Measurements from ENCODE around the gene MDP1.

MDP1 gene

GRCh38 chr14:24238123-24238522, 22.3 kb upstream of the MDP1 start:
- Histone ChIP-seq H2AFZ (ENCODE audit: low read length) (no peak overlapping the region), H3K36me3 (ENCODE audit: insufficient read depth, low read length) (peaks cover 49% of the 10 kb centered on the region; the same call in 1 of the 2 replicates), H3K27me3 (ENCODE audit: insufficient read depth, low read length, poor library complexity, severe bottlenecking) (no peaks in the 10 kb centered on the region), H3K4me3 (ENCODE audit: low read length, poor library complexity, severe bottlenecking) (no peak overlapping the region), H4K20me1 (ENCODE audit: insufficient read depth, low read length, poor library complexity, severe bottlenecking) (peaks cover 20% of the 10 kb centered on the region), H3K79me2 (ENCODE audit: insufficient read depth, low read length) (peaks cover 71% of the 10 kb centered on the region), H3F3A (ENCODE audit: low read depth) (0 out of 2 replicates have a peak, but pooled peaks cover 3% of the 10 kb centered on the region), H3K4me2 (ENCODE audit: low read depth, low read length, poor library complexity, severe bottlenecking) (no peak overlapping the region), H3K9ac (ENCODE audit: low read depth, low read length, poor library complexity, severe bottlenecking) (no peak overlapping the region), H3K9me2 (replicated peaks; ENCODE audit: low read depth, low read length) (no peaks in the 10 kb centered on the region), H3K4me1 (ENCODE audit: insufficient read depth, low read length, poor library complexity, severe bottlenecking) (peaks cover 59% of the 10 kb centered on the region), H3K9me3 (ENCODE audit: insufficient read depth, low read depth, low read length) (no peaks in the 10 kb centered on the region)
- TF ChIP-seq EZH2phosphoT487 (IDR thresholded peaks at IDR 0.05; ENCODE audit: borderline replicate concordance) (no peak), CTCF (conservative IDR thresholded peaks at IDR 0.05; ENCODE audit: low read length) (no peak)

DNA sequence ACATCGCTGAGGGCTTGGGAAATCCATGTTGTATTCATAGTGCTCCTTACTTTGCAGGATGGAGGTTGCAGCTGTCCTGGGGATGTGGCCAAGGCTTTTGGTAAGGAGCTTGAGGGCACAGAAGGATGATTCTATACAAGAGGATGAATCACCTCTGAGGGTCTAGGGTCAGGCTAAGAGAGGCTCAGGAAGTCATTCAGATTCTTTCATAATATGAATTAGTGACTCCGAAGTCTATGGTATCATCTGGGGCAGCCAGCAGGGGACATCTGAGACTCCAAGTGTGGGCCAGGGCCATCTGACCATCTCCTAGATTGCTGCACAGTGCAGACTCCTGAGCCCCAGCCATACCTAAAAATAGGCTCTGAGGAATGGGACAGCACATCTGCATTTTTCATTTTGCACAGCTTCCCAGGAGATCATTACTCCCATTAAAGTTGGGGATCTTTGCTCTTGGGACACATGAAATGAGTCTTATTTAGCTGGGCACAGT, 21.6 kb upstream of the MDP1 start:
- Histone ChIP-seq H3K27me3 (ENCODE audit: insufficient read depth, low read length, poor library complexity, severe bottlenecking) (no peaks in the 10 kb centered on the region), H2AFZ (ENCODE audit: low read length) (no peak overlapping the region), H3K4me3 (ENCODE audit: low read length, poor library complexity, severe bottlenecking) (no peak overlapping the region), H3K79me2 (ENCODE audit: insufficient read depth, low read length) (peaks cover 75% of the 10 kb centered on the region), H3K4me1 (ENCODE audit: insufficient read depth, low read length, poor library complexity, severe bottlenecking) (peaks cover 55% of the 10 kb centered on the region), H3K9me2 (replicated peaks; ENCODE audit: low read depth, low read length) (no peaks in the 10 kb centered on the region), H3K4me2 (ENCODE audit: low read depth, low read length, poor library complexity, severe bottlenecking) (no peak overlapping the region), H3K9ac (ENCODE audit: low read depth, low read length, poor library complexity, severe bottlenecking) (no peak overlapping the region), H3F3A (ENCODE audit: low read depth) (no peaks in the 10 kb centered on the region), H3K9me3 (ENCODE audit: insufficient read depth, low read depth, low read length) (no peaks in the 10 kb centered on the region), H4K20me1 (ENCODE audit: insufficient read depth, low read length, poor library complexity, severe bottlenecking) (peaks cover 20% of the 10 kb centered on the region), H3K36me3 (ENCODE audit: insufficient read depth, low read length) (peaks cover 49% of the 10 kb centered on the region; the same call in 1 of the 2 replicates)
- TF ChIP-seq EZH2phosphoT487 (IDR thresholded peaks at IDR 0.05; ENCODE audit: borderline replicate concordance): no peak
- no peak for TF ChIP-seq CTCF (conservative IDR thresholded peaks at IDR 0.05; ENCODE audit: low read length)

DNA sequence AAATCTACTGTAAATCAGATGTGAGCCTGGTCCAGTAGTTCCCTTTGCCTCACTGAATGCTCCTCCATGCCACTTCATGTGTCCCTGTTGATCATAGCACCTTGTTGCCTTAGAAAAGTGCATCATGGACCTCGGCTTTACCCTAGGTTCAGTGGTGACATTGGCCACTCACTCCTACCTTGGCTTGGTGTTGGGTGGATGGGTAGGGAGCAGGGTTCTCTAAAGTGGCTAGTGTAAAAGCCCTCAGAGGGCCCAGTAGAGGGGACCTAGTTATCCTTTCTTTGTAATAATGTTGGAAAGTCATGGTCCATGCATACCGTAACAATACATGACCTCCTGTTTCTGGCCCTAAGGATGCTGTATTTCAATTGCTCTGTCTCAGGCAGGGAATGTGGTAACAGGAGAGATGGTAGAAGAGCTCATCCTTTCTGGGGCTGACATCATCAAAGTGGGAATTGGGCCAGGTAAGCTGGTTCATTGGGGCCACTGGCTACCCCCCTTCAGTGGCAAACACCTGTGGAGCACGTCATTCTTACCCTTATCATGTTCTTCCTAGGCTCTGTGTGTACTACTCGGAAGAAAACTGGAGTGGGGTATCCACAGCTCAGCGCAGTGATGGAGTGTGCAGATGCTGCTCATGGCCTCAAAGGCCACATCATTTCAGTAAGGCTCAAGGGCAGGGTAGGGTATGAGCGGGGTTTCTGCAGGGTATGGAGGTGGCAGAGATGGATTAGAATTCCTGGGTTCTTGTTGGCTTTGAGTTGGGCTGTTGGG, 21.0 kb upstream of the MDP1 start:
- no peaks in the 10 kb centered on the region for H3K9me2 ChIP-seq (replicated peaks; ENCODE audit: low read depth, low read length)

More for the DNA sequence above, 21.0 kb upstream of the MDP1 start:
- peaks cover 17% of the 10 kb centered on the region for H4K20me1 ChIP-seq (ENCODE audit: insufficient read depth, low read length, poor library complexity, severe bottlenecking)
- peaks cover 74% of the 10 kb centered on the region for H3K79me2 ChIP-seq (ENCODE audit: insufficient read depth, low read length)
- no peak overlapping the region for H3K4me3 ChIP-seq (ENCODE audit: low read length, poor library complexity, severe bottlenecking)
- peaks cover 53% of the 10 kb centered on the region for H3K4me1 ChIP-seq (ENCODE audit: insufficient read depth, low read length, poor library complexity, severe bottlenecking)
- H2AFZ ChIP-seq (ENCODE audit: low read length): no peak overlapping the region
- no peaks in the 10 kb centered on the region for H3K9me3 ChIP-seq (ENCODE audit: insufficient read depth, low read depth, low read length)
- TF ChIP-seq EZH2phosphoT487 (IDR thresholded peaks at IDR 0.05; ENCODE audit: borderline replicate concordance) (no peak), CTCF (conservative IDR thresholded peaks at IDR 0.05; ENCODE audit: low read length) (no peak)
- H3K9ac ChIP-seq (ENCODE audit: low read depth, low read length, poor library complexity, severe bottlenecking): no peak overlapping the region
- H3K36me3 ChIP-seq (ENCODE audit: insufficient read depth, low read length): peaks cover 49% of the 10 kb centered on the region; the same call in 1 of the 2 replicates
- no peaks in the 10 kb centered on the region for H3K27me3 ChIP-seq (ENCODE audit: insufficient read depth, low read length, poor library complexity, severe bottlenecking)
- no peaks in the 10 kb centered on the region for H3F3A ChIP-seq (ENCODE audit: low read depth)
- H3K4me2 ChIP-seq (ENCODE audit: low read depth, low read length, poor library complexity, severe bottlenecking): no peak overlapping the region
